Daoy (cell line): ENCODE results near the gene WASF3. TPM values are rescaled to one million over a fixed set of nuclear protein-coding genes. Genes with fewer than 3 reads are reported as not detected.
"Not testable (repeated sequence)": the region's sequence is repeated elsewhere in the genome, so short reads cannot be mapped to it uniquely, and the experiment has no call there.

Source experiments
- DNase-seq: peaks from one replicate; pipeline ENCODE4 v3.0.0-alpha.2; 2015; ENCODE audit warnings: low read depth
- total RNA-seq: library from RNA; depleted of rRNA; stranded (reverse); fragments of >200 nt; shearing (Covaris generic); gene quantifications from 2 replicates; pipeline ENCODE4 v1.2.3, GENCODE V29; 2014

WASF3 gene
- total RNA-seq, 1 experiment from 2014 or later = 5.6 TPM

DNA sequence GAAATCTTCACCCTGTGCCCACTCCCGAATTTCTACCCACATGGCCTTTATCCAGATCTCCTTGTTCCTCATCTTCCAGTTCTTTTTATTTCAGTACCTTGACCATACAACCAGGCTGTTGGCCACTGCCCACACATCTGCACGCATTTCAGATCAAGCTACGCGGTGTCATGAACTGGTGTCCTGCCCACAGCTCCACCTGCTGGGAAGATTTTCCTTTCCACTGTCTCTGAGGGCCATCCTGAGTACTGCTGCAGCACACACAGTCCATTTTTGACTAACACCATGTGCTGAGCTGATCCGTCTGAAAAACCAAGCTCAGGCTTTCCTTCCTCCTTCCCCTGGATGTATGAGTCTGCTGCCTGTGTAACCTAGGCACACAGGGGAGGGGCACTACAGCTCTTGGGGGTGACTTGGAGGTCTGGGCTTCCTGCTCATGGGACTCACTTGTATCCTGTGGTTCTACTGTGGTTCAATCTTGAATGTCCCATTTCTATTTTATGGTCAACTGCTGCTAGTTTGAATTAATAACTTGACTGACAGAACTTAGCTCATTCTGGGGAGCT lies 71.9 kb downstream of the WASF3 start:
- DNase-seq = no peak

- not testable (repeated sequence) for DNase-seq
Measured at GRCh38 chr13:26635634-26636033, 78.2 kb downstream of the WASF3 start.

- DNase-seq = not testable (repeated sequence)
Measured at GRCh38 chr13:26636073-26636472, 78.6 kb downstream of the WASF3 start.

DNA sequence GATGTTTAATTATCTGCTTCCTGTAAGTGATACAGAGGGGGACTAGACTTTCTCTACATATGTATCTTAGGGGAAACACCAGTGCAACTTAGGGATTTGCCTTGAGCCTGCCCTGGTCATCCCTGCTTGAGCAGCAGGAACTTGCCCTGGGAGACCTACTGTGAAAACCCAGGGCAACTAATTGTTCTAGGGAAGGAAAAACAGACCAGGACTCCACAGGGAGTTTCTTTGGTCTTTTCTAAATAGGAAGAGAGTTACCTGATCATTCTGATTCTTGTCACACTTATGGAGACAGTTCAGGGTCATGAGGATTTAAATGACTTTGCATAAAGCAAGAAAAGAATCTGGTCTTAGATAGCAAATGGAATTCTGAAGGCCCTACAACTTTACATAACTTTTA lies 89.1 kb downstream of the WASF3 start:
- no peak for DNase-seq

GRCh38 chr13:26651234-26651633 lies 93.8 kb downstream of the WASF3 start:
- DNase-seq = no peak

- DNase-seq = peak; percentile 4
Measured at GRCh38 chr13:26653310-26653709, 95.8 kb downstream of the WASF3 start.

DNA sequence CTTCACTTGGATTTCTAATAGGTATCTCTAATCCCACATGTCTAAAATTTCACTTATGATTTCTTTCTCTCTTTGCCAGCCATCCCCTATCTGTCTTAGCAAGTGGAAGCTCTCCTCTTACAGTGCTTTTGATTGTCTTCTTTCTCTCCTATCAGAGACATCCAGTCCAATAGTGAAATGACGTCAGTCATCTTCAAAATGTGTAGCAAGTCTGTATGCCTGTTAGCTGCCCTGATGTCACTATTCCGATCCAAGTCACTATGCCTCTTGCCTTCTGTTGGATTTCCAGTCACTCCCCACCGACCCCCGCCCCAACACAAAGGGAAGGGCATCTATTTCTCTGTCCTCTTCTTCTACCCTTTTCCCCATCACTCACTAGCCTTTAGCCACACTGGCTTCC lies 96.4 kb downstream of the WASF3 start:
- DNase-seq = no peak

DNA sequence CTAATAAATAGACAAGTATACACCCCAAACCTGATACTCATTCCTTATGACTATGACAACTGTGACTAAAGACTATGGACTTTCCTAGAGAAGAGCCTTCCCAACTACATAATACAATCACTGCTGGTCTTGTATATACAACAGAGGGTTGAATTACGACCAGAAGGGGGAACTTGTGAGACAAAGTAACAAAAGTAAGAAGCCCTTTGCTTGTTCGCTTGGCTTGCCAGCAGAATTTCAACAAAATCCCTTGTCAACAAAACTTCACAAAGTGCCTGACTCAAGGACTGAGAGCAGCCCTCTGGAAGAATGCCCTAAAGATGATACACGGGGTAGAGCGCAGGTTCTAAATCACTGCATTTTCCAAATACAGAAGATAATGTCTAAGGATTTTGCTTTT lies 99.4 kb downstream of the WASF3 start:
- no peak for DNase-seq

- no peak for DNase-seq
Measured at GRCh38 chr13:26658448-26659385, 101.2 kb downstream of the WASF3 start.

GRCh38 chr13:26660185-26660584 lies 102.7 kb downstream of the WASF3 start:
- DNase-seq = no peak

DNA sequence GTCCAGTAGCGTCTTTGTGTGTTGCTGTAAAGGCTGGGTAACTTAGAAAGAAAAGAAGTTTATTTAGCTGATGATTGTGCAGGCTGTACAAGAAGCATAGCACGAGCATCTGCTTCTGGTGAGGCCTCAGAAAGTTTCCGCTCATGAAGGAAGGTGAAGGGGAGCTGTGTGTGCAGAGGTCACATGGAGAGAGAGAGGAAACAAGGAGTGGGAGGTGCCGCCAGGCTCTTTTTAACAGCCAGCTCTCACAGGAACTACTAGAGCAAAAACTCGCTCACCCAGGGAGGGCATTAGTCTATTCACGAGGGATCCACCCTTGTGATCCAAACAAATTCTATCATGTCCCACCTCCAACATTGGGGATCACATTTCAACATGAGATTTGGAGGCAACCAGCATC lies 103.3 kb downstream of the WASF3 start:
- no peak for DNase-seq

DNA sequence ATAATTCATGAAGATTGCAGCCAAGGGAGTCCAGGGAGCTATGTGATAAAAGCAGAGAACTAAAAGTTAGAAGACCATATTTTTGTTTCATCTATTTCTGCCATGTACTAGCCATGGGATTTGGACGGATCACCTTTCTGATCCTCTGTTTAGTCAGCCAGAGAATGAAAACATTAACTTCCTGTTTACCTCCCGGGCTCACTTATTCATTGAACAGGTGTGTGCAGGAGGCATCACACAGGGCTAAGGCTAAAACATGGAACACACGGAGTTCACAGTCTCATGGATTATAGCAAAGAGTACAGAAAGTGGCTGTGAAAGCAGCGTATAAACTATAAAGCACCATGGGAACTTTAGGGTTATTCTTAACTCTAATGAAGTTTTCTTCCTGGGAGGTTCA lies 106.3 kb downstream of the WASF3 start:
- DNase-seq = no peak

GRCh38 chr13:26664286-26664685 lies 106.8 kb downstream of the WASF3 start:
- DNase-seq = no peak

DNA sequence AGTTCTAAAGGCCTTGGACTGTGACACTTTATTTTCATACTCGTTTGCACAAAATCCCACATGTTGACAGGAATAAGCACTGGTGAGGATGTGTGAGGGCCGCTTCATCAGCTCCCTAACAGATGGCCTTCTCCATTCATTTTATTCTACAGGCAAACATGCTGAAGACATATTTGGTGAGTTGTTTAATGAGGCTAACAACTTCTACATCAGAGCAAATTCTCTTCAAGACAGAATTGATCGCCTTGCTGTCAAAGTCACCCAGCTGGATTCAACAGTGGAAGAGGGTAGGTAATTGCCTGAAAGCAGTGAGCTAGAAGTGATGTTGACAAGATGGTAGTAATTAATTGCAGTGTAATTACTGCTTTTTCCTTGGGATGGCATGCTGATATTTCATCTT lies 107.4 kb downstream of the WASF3 start:
- DNase-seq = no peak

- no peak for DNase-seq
Measured at GRCh38 chr13:26668357-26669146, 111.1 kb downstream of the WASF3 start.

DNA sequence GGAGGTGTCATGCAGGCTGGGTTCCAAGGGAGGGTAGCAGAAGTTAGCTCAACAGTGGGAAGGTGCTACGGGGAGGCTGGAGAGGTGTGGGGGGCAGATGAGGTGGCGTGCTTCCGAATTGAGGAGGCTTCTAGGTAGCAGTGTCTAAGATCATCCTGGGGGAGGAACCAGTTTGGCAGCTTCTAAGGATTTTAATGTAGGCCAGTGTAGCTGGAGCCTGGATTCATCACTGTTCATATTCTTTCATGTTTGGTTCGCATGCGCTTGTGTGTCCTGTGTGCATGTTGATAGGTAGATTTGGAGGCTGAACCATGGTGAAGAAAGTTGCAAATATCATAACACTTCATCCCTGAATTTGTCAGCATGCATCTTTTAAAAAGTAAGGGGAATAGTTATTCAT lies 116.4 kb downstream of the WASF3 start:
- DNase-seq = no peak

DNA sequence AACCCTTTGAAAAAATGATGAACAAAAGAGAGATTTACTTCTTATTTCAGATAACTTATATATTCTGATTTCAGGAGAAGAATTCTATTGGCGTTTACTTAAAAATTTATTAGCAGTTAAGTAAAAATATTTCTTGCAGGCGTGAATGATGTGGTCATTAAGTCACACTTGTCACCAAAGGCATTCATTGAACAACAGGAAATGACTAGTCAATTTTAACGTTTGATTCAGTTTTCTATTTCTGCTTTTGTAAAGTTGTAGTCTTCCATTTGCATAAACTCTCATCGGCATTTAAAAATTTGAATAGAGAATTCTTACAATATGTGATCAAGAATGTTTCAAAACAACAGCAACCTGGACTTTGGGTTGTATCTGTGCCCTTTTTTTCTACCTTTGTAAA lies 119.7 kb downstream of the WASF3 start:
- no peak for DNase-seq

GRCh38 chr13:26678330-26678729 lies 120.8 kb downstream of the WASF3 start:
- no peak for DNase-seq

- DNase-seq = no peak
Measured at GRCh38 chr13:26678796-26679195, 121.3 kb downstream of the WASF3 start.

DNA sequence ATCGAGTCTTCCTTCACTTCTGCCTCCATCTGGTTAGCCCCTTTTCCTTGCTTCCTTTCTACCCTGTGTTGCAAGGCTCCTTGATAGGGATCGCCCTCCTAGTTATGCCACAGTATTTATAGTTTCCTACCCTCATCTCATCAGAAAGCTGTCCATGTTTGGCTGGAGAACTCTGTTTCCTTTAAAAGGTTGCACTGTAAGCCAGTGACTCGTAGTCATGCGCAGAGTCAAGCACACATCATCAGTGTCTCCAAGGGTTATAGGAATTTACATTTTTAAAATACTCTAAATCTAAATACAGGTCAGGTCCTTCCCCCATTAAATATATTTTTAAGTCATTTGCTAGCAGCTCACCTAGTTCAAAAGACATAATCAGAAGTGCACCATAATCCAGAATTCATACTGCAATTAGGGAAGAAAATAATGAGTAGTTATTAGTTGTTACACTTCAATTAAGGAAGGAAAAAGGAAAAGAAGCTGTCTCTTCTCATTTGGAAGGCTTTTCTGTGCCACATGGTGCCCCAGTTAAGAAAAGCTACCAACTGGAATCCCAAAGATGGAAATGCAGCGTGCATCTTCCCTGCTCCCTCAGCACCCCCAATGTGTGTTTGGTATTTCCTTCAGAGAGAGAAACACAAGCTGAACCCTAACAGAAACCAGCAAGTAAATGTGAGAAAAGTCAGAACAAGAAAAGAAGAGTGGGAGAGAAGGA lies 122.1 kb downstream of the WASF3 start:
- DNase-seq = no peak

DNA sequence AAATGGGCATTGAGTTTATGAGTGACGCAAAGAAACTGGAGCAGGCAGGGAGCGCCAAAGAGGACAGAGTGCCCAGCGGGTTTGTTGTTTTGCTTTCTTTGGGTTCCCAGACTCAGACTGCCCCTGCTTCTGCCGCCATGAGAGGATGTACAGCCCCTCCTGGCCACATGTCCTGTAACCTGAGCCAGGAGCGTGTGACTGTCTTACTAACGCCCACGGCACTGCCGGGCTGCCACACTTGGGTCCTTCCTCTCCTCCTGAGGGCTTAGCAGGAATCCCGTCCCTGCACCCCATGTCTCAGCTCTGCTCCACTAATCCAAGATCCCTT lies 122.6 kb downstream of the WASF3 start:
- DNase-seq = peak; percentile 38

GRCh38 chr13:26680572-26680971 lies 123.1 kb downstream of the WASF3 start:
- DNase-seq = no peak
